B cell (primary cell): Measurements from ENCODE around the gene MAFG. TPM values are rescaled to one million over a fixed set of nuclear protein-coding genes. Genes with fewer than 3 reads are reported as not detected.

ENCODE experiments used
- ATAC-seq: fragments of 200-7000 bp; cut with Tn5 transposase; one replicate; pipeline ENCODE4 v1.10.0; 2021; ENCODE audit warnings: low read depth, mild to moderate bottlenecking, moderate number of reproducible peaks, moderate library complexity
- CTCF ChIA-PET: fragments of 350-600 bp; sonication (Branson Sonifier 250); formaldehyde crosslinking; loops from one replicate; lab custom pipeline; 2021; ENCODE audit warnings: antibody characterized with exemption, inconsistent platforms; lab: Charles Lee
- POLR2A ChIA-PET: fragments of 350-600 bp; sonication (Branson Sonifier 250); formaldehyde crosslinking; loops from one replicate; lab custom pipeline; 2021; ENCODE audit warnings: antibody characterized with exemption; lab: Charles Lee
- DNase-seq: peaks from one replicate; pipeline ENCODE4 v3.0.0; 2013
- H2AFZ ChIP-seq: 2 replicates; pipeline ENCODE4 v1.6.1; 2012; ENCODE audit warnings: mild to moderate bottlenecking, low read depth, low read length; ENCODE audit not compliant: insufficient read depth, poor library complexity, severe bottlenecking
- H3K27ac ChIP-seq, 2 donors: 1 replicate in 1 of 2; 2 replicates in 1 of 2; pipeline ENCODE4 v1.5.1; 2012 to 2013; ENCODE audit warnings: low read length in 2 of 2, mild to moderate bottlenecking in 2 of 2, moderate library complexity in 1 of 2
- H3K27me3 ChIP-seq, 4 experiments: fragments of 200-600 bp in 1 of 4; sonication (generic) in 1 of 4; replicated peaks in 1 of 4; 1 replicate in 2 of 4; 2 replicates in 2 of 4; pipeline versions ENCODE4 v1.6.1 to v1.7.0; 2013 to 2016; ENCODE audit warnings: low read length in 3 of 4, mild to moderate bottlenecking in 2 of 4, mixed read lengths in 1 of 4, moderate library complexity in 1 of 4; ENCODE audit not compliant: insufficient read depth in 4 of 4, control insufficient read depth in 3 of 4; ENCODE audit errors: control extremely low read depth in 1 of 4
- H3K36me3 ChIP-seq, 2 experiments: replicated peaks in 1 of 2; 1 replicate in 1 of 2; 2 replicates in 1 of 2; pipeline versions ENCODE4 v1.6.1 to v1.7.1; 2013; ENCODE audit warnings: low read length in 1 of 2; ENCODE audit not compliant: insufficient read depth in 2 of 2, control insufficient read depth in 1 of 2; ENCODE audit errors: control extremely low read depth in 1 of 2, extremely low read depth in 1 of 2
- H3K4me1 ChIP-seq, 2 donors: fragments of 200-600 bp in 1 of 2; sonication (generic) in 1 of 2; 1 replicate in 1 of 2; 2 replicates in 1 of 2; pipeline versions ENCODE4 v1.5.1 to v1.6.1; 2013 to 2017; ENCODE audit warnings: low read length in 2 of 2; ENCODE audit not compliant: control insufficient read depth in 2 of 2, insufficient read depth in 2 of 2
- H3K4me2 ChIP-seq: replicated peaks from 2 replicates; pipeline ENCODE3; 2012; ENCODE audit warnings: mild to moderate bottlenecking, low read depth, low read length; ENCODE audit not compliant: poor library complexity, severe bottlenecking
- H3K4me3 ChIP-seq, 5 experiments: fragments of 200-600 bp in 1 of 5; sonication (generic) in 1 of 5; 1 replicate in 3 of 5; 2 replicates in 2 of 5; pipeline versions ENCODE4 v1.5.1 to v1.7.0; 2011 to 2016; ENCODE audit warnings: low read length in 4 of 5, mild to moderate bottlenecking in 4 of 5, low read depth in 2 of 5, control low read depth in 1 of 5, moderate library complexity in 1 of 5; ENCODE audit not compliant: insufficient read depth in 1 of 5; ENCODE audit errors: control extremely low read depth in 1 of 5, extremely low read depth in 1 of 5
- H3K79me2 ChIP-seq: fragments of 200-600 bp; sonication (generic); one replicate; pipeline ENCODE4 v1.6.0; 2016; ENCODE audit warnings: low read length; ENCODE audit not compliant: control insufficient read depth, insufficient read depth
- H3K9ac ChIP-seq: fragments of 200-600 bp; sonication (generic); 2 replicates; pipeline ENCODE4 v1.6.1; 2017; ENCODE audit warnings: mild to moderate bottlenecking, low read length, moderate library complexity
- H3K9me3 ChIP-seq, 3 donors: one replicate each; pipeline versions ENCODE4 v1.6.1 to v1.7.1; 2013; ENCODE audit warnings: low read length in 2 of 3; ENCODE audit not compliant: control insufficient read depth in 2 of 3, insufficient read depth in 1 of 3; ENCODE audit errors: control extremely low read depth in 1 of 3
- H4K20me1 ChIP-seq: 2 replicates; pipeline ENCODE4 v1.6.0; 2012; ENCODE audit warnings: mild to moderate bottlenecking, low read length; ENCODE audit not compliant: insufficient read depth, control insufficient read depth, poor library complexity, severe bottlenecking
- H3K27ac Mint-ChIP-seq: one replicate; pipeline ENCODE4 v1.8.0; 2021; ENCODE audit warnings: mixed read lengths
- H3K27me3 Mint-ChIP-seq: one replicate; pipeline ENCODE4 v1.8.0; 2021; ENCODE audit warnings: mixed read lengths
- H3K4me1 Mint-ChIP-seq: one replicate; pipeline ENCODE4 v1.8.0; 2021; ENCODE audit warnings: mixed read lengths
- H3K4me3 Mint-ChIP-seq: one replicate; pipeline ENCODE4 v1.8.0; 2021; ENCODE audit warnings: mixed read lengths
- H3K9me3 Mint-ChIP-seq: one replicate; pipeline ENCODE4 v1.8.0; 2022; ENCODE audit warnings: mixed read lengths; ENCODE audit not compliant: insufficient read depth
- CTCF ChIP-seq: fragments of 200-600 bp; IDR thresholded peaks from one replicate; pipeline ENCODE4 v1.8.0; 2022; ENCODE audit warnings: antibody characterized with exemption, mild to moderate bottlenecking
- EZH2 ChIP-seq: IDR thresholded peaks from 2 replicates; pipeline ENCODE4 v1.6.1; 2012; ENCODE audit warnings: borderline replicate concordance, low read depth, mild to moderate bottlenecking, moderate library complexity, low read length; ENCODE audit not compliant: insufficient read depth, poor library complexity, severe bottlenecking
- WGBS: methylation state at CpG from one replicate; pipeline ENCODE4 v1.1.5; 2013; ENCODE audit warnings: missing lambda C conversion rate; ENCODE audit not compliant: insufficient coverage; 5-methylcytosine and 5-hydroxymethylcytosine counted together
- intact Hi-C: fragments of 100-400 bp; cut with micrococcal nuclease; formaldehyde crosslinking; loops from one replicate; pipeline ENCODE4 v1.10.0; 2022
- polyA plus RNA-seq: library from polyadenylated mRNA; depleted of rRNA; stranded (reverse); fragments of >200 nt; gene quantifications from 2 replicates; pipeline ENCODE4 v1.2.3, GENCODE V29; 2012
- total RNA-seq, 2 donors: library from RNA; stranded (reverse); fragments of 120-200 nt in 1 of 2; gene quantifications; 1 replicate in 1 of 2; 2 replicates in 1 of 2; pipeline versions ENCODE4 v1.2.3 to v1.2.4, GENCODE V29; 2013 to 2022

MAFG gene
- total and polyA plus RNA-seq, 2 donors (not counting 1 experiment from before 2014, with no cell fraction given): 11.4 to 27.9 TPM

GRCh38 chr17:81955756-81956544 lies 28.4 kb upstream of the MAFG start:
- DNase-seq: no peak
- WGBS: 94% methylated on average over 11 of the region's 13 CpGs
- Histone ChIP-seq H3K4me3 (no peak overlapping the region), H3K4me1 (peaks cover 15 to 16% of the 10 kb centered on the region in 2 donors), H3K9ac (no peak overlapping the region), H3K36me3 (no peaks in the 10 kb centered on the region), H3K27ac (no peak overlapping the region), H4K20me1 (no peaks in the 10 kb centered on the region), H3K4me2 (no peak overlapping the region), H3K79me2 (no peaks in the 10 kb centered on the region), H2AFZ (no peak overlapping the region), H3K9me3 (peaks cover 0 to 10% (median 0%) of the 10 kb centered on the region in 3 donors), H3K27me3 (peaks cover 0 to 53% (median 26%) of the 10 kb centered on the region in 4 experiments)
- H3K27ac Mint-ChIP-seq: no peak overlapping the region
- TF ChIP-seq EZH2 (no peak), CTCF (no peak)
- no peak overlapping the region for H3K4me3 Mint-ChIP-seq
- no peak for ATAC-seq
- peaks cover 1% of the 10 kb centered on the region for H3K4me1 Mint-ChIP-seq
- intact Hi-C loops: no loop called here
- H3K9me3 Mint-ChIP-seq: no peaks in the 10 kb centered on the region
- ChIA-PET POLR2A (no interaction called here), CTCF (interaction anchor here (1.1 to 1.3 kb wide), 2 partner anchors 11 to 198 kb away, joined by 4 read pairs; no protein-coding TSS in a partner anchor)
- H3K27me3 Mint-ChIP-seq: peaks cover 15% of the 10 kb centered on the region
